Ectodermal cell (in vitro differentiated cells): ENCODE measurements around the gene FMN2.

Experiments used
- H3K27ac ChIP-seq: 2 replicates; pipeline ENCODE4 v1.7.0; 2013; ENCODE audit warnings: mild to moderate bottlenecking, low read depth, low read length; ENCODE audit not compliant: insufficient read depth, poor library complexity, severe bottlenecking
- H3K27me3 ChIP-seq: 2 replicates; pipeline ENCODE4 v1.7.0; 2013; ENCODE audit warnings: mild to moderate bottlenecking, low read length; ENCODE audit not compliant: insufficient read depth, control insufficient read depth, poor library complexity, severe bottlenecking
- H3K36me3 ChIP-seq: one replicate; pipeline ENCODE4 v1.7.0; 2013; ENCODE audit warnings: low read length; ENCODE audit not compliant: control insufficient read depth, insufficient read depth
- H3K4me1 ChIP-seq: one replicate; pipeline ENCODE4 v1.7.0; 2013; ENCODE audit warnings: low read length; ENCODE audit not compliant: control insufficient read depth, insufficient read depth
- H3K4me3 ChIP-seq: 2 replicates; pipeline ENCODE4 v1.7.0; 2013; ENCODE audit warnings: low read depth, low read length, control low read depth; ENCODE audit not compliant: insufficient read depth
- H3K9me3 ChIP-seq: 2 replicates; pipeline ENCODE4 v1.7.0; 2013; ENCODE audit warnings: mild to moderate bottlenecking, low read length, moderate library complexity; ENCODE audit not compliant: control insufficient read depth
- WGBS, 2 experiments: methylation state at CpG; one replicate each; pipeline ENCODE4 v1.1.7; 2013; ENCODE audit warnings: missing lambda C conversion rate in 2 of 2; 5-methylcytosine and 5-hydroxymethylcytosine counted together

Gene FMN2

GRCh38 chr1:240363315-240363714 lies 271.6 kb downstream of the FMN2 start:
- Histone ChIP-seq H3K4me1 (no peaks in the 10 kb centered on the region), H3K27me3 (no peaks in the 10 kb centered on the region), H3K36me3 (no peaks in the 10 kb centered on the region), H3K9me3 (no peaks in the 10 kb centered on the region), H3K4me3 (no peak overlapping the region), H3K27ac (no peak overlapping the region)
- WGBS, 2 experiments, result 79 to 80% methylated on average over 5 of the region's 5 CpGs

DNA sequence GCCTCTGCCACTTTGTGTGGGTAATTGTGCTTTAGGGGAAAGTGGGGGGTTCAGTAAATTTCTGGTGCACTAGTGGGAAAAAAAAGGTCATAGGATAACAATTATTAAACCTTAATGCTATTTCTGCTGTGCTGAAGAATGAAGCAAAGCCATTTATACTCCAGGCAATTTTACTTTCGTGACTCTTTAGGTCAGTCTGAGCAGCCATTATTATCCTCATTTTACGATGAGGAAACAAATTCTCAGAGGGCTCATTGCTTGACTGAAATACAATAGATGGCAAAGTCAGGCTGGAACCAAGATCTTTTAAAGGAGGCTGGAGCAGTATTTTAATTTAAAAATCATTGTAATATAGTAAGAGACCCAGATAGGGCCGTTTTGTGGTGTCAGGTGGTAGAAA lies 272.2 kb downstream of the FMN2 start:
- Histone ChIP-seq H3K4me3 (no peak overlapping the region), H3K4me1 (no peaks in the 10 kb centered on the region), H3K9me3 (no peaks in the 10 kb centered on the region), H3K27me3 (no peaks in the 10 kb centered on the region), H3K36me3 (no peaks in the 10 kb centered on the region), H3K27ac (no peak overlapping the region)
- WGBS, 2 experiments, result 94 to 97% methylated on average over 2 to 3 of the region's 3 CpGs

DNA sequence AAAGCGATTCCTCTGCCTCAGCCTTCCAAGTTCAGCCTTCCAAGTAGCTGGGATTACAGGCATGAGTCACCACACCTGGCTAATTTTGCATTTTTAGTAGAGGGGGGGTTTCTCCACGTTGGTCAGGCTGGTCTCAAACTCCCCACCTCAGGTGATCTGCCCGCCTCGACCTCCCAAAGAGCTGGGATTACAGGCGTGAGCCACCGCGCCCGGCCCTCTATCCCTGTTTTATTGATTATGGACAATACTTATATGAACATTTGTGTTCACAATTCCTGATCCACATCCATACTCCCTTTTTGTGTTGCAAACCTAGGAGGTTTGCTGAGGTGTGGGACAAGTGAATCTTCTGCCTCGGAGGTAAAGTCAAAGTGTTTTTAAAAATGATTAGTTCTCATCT lies 275.0 kb downstream of the FMN2 start:
- no peaks in the 10 kb centered on the region for H3K4me1 ChIP-seq
- WGBS, 2 experiments, result 86 to 89% methylated on average over 8 to 9 of the region's 9 CpGs
- H3K27me3 ChIP-seq, result no peaks in the 10 kb centered on the region
- no peak overlapping the region for H3K4me3 ChIP-seq
- H3K27ac ChIP-seq, result no peak overlapping the region
- H3K36me3 ChIP-seq, result no peaks in the 10 kb centered on the region
- no peaks in the 10 kb centered on the region for H3K9me3 ChIP-seq

DNA sequence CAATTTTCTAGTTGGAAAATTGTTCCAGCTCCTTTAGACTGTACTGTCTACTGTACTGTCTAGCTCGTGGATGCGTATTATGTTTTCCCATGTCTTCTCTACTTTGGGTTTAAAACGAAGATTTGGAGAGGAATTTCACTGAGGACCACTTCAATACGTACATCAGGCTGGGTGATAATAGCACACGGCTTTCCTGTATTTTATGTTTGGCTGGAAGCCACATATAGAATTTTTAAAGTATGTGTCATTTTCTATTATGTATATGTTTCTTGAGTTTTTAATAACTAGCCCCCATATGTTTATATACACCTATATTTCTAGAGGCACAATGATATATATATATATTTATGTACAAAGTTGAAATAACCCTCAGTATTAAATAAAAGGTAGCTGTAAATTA lies 293.9 kb downstream of the FMN2 start:
- Histone ChIP-seq H3K27me3 (no peaks in the 10 kb centered on the region), H3K27ac (no peak overlapping the region), H3K36me3 (no peaks in the 10 kb centered on the region), H3K4me3 (no peak overlapping the region), H3K9me3 (peaks cover 2% of the 10 kb centered on the region), H3K4me1 (no peaks in the 10 kb centered on the region)
- 95 to 98% methylated on average over 5 of the region's 5 CpGs for WGBS, 2 experiments

- Histone ChIP-seq H3K4me1 (no peaks in the 10 kb centered on the region), H3K27me3 (no peaks in the 10 kb centered on the region), H3K9me3 (no peaks in the 10 kb centered on the region), H3K4me3 (no peak overlapping the region), H3K27ac (no peak overlapping the region), H3K36me3 (no peaks in the 10 kb centered on the region)
- WGBS, 2 experiments, result 94 to 96% methylated on average over 6 to 7 of the region's 7 CpGs
These were observed 294.6 kb downstream of the FMN2 start for GRCh38 chr1:240385985-240386978.

- Histone ChIP-seq H3K27me3 (no peaks in the 10 kb centered on the region), H3K4me3 (no peak overlapping the region), H3K9me3 (no peaks in the 10 kb centered on the region), H3K27ac (no peak overlapping the region), H3K36me3 (no peaks in the 10 kb centered on the region), H3K4me1 (no peaks in the 10 kb centered on the region)
- WGBS, 2 experiments, result 91% methylated on average over 2 of the region's 2 CpGs; no CpG with 5 or more reads in 1 of the 2 experiments
These were observed 295.4 kb downstream of the FMN2 start for GRCh38 chr1:240387051-240387450.

DNA sequence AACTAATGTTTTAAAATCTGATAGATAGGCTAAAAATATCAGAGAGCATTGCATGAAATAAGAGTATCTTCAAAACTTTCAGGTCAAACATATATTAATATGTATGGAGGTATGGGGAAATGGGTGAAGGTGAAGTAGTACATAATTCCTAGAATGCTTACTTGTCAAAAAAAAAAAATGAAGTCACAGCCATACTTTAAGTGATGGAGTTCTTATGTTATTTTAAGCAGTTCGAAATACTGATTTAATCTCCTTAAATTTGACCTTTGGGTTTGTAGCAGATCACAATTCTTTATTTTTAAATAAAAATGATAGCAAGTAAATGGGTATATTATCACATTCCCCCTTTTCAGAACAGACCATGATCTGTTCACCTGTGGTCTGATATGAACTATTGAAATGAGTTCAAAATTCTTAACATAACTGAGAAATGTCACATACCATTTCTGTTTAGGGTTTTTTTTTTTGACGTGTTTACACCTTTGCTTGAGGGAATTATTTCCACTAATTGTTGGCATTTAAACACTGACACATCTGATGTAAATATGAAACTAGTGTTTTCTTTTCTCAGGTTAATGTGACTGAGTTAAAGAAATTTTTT lies 300.1 kb downstream of the FMN2 start:
- no peak overlapping the region for H3K4me3 ChIP-seq
- WGBS, 2 experiments, result no CpG with 5 or more reads among the region's 2 CpGs

DNA sequence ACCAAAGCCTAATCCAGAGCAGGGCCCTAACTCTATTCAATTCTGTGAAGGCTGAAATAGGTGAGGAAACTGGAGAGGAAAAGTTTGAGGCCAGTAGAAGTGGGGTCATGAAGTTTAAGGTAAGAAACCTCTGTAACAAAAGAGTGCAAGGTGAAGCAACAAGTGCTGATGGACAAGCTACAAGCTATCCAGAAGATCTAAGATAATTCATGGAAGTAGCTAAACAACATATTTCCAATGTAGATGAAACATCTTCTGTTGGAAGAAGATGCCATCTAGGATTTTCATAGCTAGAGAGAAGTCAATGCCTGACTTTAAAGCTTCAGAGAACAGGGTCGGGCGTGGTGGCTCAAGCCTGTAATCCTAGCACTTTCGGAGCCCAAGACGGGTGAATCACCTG lies 302.7 kb downstream of the FMN2 start:
- no peak overlapping the region for H3K27ac ChIP-seq
- no peaks in the 10 kb centered on the region for H3K9me3 ChIP-seq
- no peaks in the 10 kb centered on the region for H3K36me3 ChIP-seq
- no peak overlapping the region for H3K4me3 ChIP-seq
- H3K4me1 ChIP-seq, result no peaks in the 10 kb centered on the region
- H3K27me3 ChIP-seq, result no peaks in the 10 kb centered on the region
- WGBS, 2 experiments, result 91 to 93% methylated on average over 4 of the region's 4 CpGs

More for the DNA sequence above, 300.1 kb downstream of the FMN2 start:
- Histone ChIP-seq H3K27me3 (no peaks in the 10 kb centered on the region), H3K27ac (no peak overlapping the region), H3K9me3 (no peaks in the 10 kb centered on the region), H3K4me1 (no peaks in the 10 kb centered on the region), H3K36me3 (no peaks in the 10 kb centered on the region)

- 91 to 93% methylated on average over 1 of the region's 1 CpG for WGBS, 2 experiments
- H3K4me1 ChIP-seq, result no peaks in the 10 kb centered on the region
- H3K4me3 ChIP-seq, result no peak overlapping the region
- H3K9me3 ChIP-seq, result no peaks in the 10 kb centered on the region
- H3K36me3 ChIP-seq, result no peaks in the 10 kb centered on the region
- H3K27me3 ChIP-seq, result no peaks in the 10 kb centered on the region
- no peak overlapping the region for H3K27ac ChIP-seq
These were observed 303.7 kb downstream of the FMN2 start for GRCh38 chr1:240395336-240395735.

GRCh38 chr1:240399381-240399780 lies 307.7 kb downstream of the FMN2 start:
- Histone ChIP-seq H3K27ac (peak overlapping the region; percentile 4), H3K4me1 (no peaks in the 10 kb centered on the region), H3K27me3 (no peaks in the 10 kb centered on the region), H3K4me3 (no peak overlapping the region), H3K36me3 (no peaks in the 10 kb centered on the region), H3K9me3 (no peaks in the 10 kb centered on the region)
- 67 to 75% methylated on average over 6 of the region's 6 CpGs for WGBS, 2 experiments
